Measurements from ENCODE around the gene IGFBP7.
A peak's percentile ranks its signal among the peaks of the same experiment; 100 is the strongest.

The IGFBP7 gene

DNA sequence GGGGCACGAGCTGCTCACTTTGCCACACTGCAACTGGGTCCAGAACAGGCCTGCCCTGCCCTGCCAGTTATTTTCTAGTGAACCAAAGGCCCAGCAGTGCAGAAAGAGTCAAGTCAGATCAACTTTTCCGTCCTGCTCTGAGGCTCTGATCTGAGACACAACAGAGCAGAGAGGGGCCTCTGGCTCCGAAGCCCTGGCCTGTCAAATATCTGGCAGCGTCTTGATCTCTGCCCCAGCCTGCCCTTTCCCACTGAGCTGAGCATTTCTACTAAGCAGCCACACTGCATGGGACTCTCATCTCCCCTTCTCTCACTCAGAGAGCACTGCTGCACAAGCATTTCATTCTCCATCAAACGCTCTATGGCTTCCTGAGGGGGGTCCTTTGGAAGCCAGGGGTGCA is 11.8 kb downstream of the IGFBP7 start:
- Histone ChIP-seq H4K91ac (ENCODE audit: low read depth, low read length, poor library complexity) (no peak overlapping the region), H3K27ac (replicated peaks; ENCODE audit: low read length) (no peak overlapping the region), H4K8ac (ENCODE audit: low read depth, low read length) (no peak overlapping the region), H3K14ac (ENCODE audit: low read length) (no peak overlapping the region), H2AFZ (ENCODE audit: low read length) (peak overlapping the region; percentile 75), H3K18ac (ENCODE audit: low read length) (peak overlapping the region; percentile 22), H3K4me2 (ENCODE audit: insufficient read depth, low read length, poor library complexity, severe bottlenecking) (no peak overlapping the region), H3K4ac (ENCODE audit: low read length) (no peak overlapping the region), H2BK120ac (ENCODE audit: low read depth, low read length) (no peak overlapping the region), H2BK12ac (ENCODE audit: low read length) (no peak overlapping the region), H3K4me3 (ENCODE audit: low read length in 2 of 2) (no peak overlapping the region), H3K36me3 (replicated peaks in 1 of 2; ENCODE audit: control insufficient read depth in 2 of 2, insufficient read depth in 2 of 2, low read length in 2 of 2) (no peaks in the 10 kb centered on the region), H3K27me3 (ENCODE audit: control insufficient read depth in 3 of 3, insufficient read depth in 3 of 3, low read depth in 1 of 3, low read length in 3 of 3) (peaks cover 0 to 2% (median 0%) of the 10 kb centered on the region in 3 experiments), H2BK5ac (ENCODE audit: low read length) (no peak overlapping the region), H3K23ac (ENCODE audit: low read depth, low read length, poor library complexity) (no peak overlapping the region), H3K4me1 (ENCODE audit: control insufficient read depth in 2 of 2, insufficient read depth in 1 of 2, low read depth in 1 of 2, low read length in 2 of 2) (peaks cover 5 to 12% of the 10 kb centered on the region in 2 donors), H3K9ac (ENCODE audit: low read depth, low read length, poor library complexity) (no peak overlapping the region), H2AK5ac (ENCODE audit: low read depth, low read length) (no peak overlapping the region), H3K9me3 (replicated peaks in 1 of 2; ENCODE audit: control insufficient read depth in 2 of 2, insufficient read depth in 1 of 2, low read depth in 1 of 2, low read length in 2 of 2) (no peaks in the 10 kb centered on the region), H3K79me1 (ENCODE audit: low read depth, low read length) (no peaks in the 10 kb centered on the region), H2BK15ac (ENCODE audit: low read length) (no peak overlapping the region)
- WGBS, 2 donors (ENCODE audit: extremely low coverage in 2 of 2, insufficient read length in 2 of 2, insufficient replicate concordance in 1 of 2), result no CpG with 5 or more reads among the region's 5 CpGs
- no peak for DNase-seq (ENCODE audit: low spot score)

DNA sequence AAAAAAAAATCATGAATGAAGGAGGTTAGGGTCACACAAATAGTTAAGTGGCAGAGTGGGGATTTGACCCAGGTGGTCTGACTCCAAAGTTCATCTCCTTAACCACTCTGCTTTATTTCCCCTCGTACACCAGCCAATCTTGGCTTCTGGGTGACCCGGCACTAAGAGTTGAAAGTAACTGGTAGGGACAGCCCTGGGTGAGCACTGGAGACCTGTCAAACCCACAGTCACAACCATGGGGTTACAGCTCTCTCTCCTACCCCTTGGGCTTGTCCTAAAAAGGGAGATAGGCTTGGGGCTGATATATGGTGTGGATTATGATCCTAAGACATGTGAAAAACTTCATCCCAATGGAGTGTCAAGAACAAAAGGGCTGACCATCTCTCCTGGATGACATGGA is 12.5 kb downstream of the IGFBP7 start:
- peaks cover 3 to 12% of the 10 kb centered on the region in 2 donors for H3K4me1 ChIP-seq (ENCODE audit: control insufficient read depth in 2 of 2, insufficient read depth in 1 of 2, low read depth in 1 of 2, low read length in 2 of 2)
- no peak overlapping the region for H3K4ac ChIP-seq (ENCODE audit: low read length)
- DNase-seq (ENCODE audit: low spot score), result no peak
- no peak overlapping the region for H3K27ac ChIP-seq (replicated peaks; ENCODE audit: low read length)
- no peak overlapping the region for H4K8ac ChIP-seq (ENCODE audit: low read depth, low read length)
- no peak overlapping the region for H3K23ac ChIP-seq (ENCODE audit: low read depth, low read length, poor library complexity)
- H3K14ac ChIP-seq (ENCODE audit: low read length), result no peak overlapping the region
- no peak overlapping the region for H2BK120ac ChIP-seq (ENCODE audit: low read depth, low read length)
- H2BK15ac ChIP-seq (ENCODE audit: low read length), result no peak overlapping the region
- H3K4me3 ChIP-seq (ENCODE audit: low read length in 2 of 2), result no peak overlapping the region
- WGBS, 2 donors (ENCODE audit: extremely low coverage in 2 of 2, insufficient read length in 2 of 2, insufficient replicate concordance in 1 of 2), result no CpG with 5 or more reads among the region's 2 CpGs
- no peaks in the 10 kb centered on the region for H3K9me3 ChIP-seq (replicated peaks in 1 of 2; ENCODE audit: control insufficient read depth in 2 of 2, insufficient read depth in 1 of 2, low read depth in 1 of 2, low read length in 2 of 2)
- H3K9ac ChIP-seq (ENCODE audit: low read depth, low read length, poor library complexity), result no peak overlapping the region
- no peaks in the 10 kb centered on the region for H3K79me1 ChIP-seq (ENCODE audit: low read depth, low read length)
- H4K91ac ChIP-seq (ENCODE audit: low read depth, low read length, poor library complexity), result no peak overlapping the region
- H2AK5ac ChIP-seq (ENCODE audit: low read depth, low read length), result no peak overlapping the region
- no peak overlapping the region for H2BK12ac ChIP-seq (ENCODE audit: low read length)
- H2AFZ ChIP-seq (ENCODE audit: low read length), result peak overlapping the region; percentile 75
- H3K18ac ChIP-seq (ENCODE audit: low read length), result no peak overlapping the region
- no peaks in the 10 kb centered on the region for H3K36me3 ChIP-seq (replicated peaks in 1 of 2; ENCODE audit: control insufficient read depth in 2 of 2, insufficient read depth in 2 of 2, low read length in 2 of 2)
- H3K27me3 ChIP-seq (ENCODE audit: control insufficient read depth in 3 of 3, insufficient read depth in 3 of 3, low read depth in 1 of 3, low read length in 3 of 3), result peaks cover 0 to 2% (median 0%) of the 10 kb centered on the region in 3 experiments
- no peak overlapping the region for H3K4me2 ChIP-seq (ENCODE audit: insufficient read depth, low read length, poor library complexity, severe bottlenecking)
- H2BK5ac ChIP-seq (ENCODE audit: low read length), result no peak overlapping the region

DNA sequence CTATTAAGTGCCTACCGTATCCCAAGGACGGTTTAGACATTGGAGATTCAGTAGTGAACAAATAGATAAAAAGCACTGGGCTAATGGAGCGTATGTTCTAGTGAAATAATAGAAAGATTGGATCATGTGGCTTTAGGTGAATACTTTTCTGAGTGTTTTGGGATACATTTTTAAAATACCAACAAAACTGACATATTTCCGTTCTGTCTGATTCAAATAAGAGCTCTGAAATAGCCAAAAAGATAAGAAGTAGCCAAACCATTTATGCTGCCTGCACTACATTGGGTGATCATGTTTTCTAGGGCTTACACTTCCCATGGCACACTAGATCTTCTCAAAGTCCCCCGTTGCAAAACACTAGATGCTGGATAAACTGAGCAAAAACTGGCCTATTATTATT is 14.2 kb downstream of the IGFBP7 start:
- no peak overlapping the region for H2BK120ac ChIP-seq (ENCODE audit: low read depth, low read length)
- H3K23ac ChIP-seq (ENCODE audit: low read depth, low read length, poor library complexity), result no peak overlapping the region
- no peak for DNase-seq (ENCODE audit: low spot score)
- H2AK5ac ChIP-seq (ENCODE audit: low read depth, low read length), result no peak overlapping the region
- H3K27me3 ChIP-seq (ENCODE audit: control insufficient read depth in 3 of 3, insufficient read depth in 3 of 3, low read depth in 1 of 3, low read length in 3 of 3), result peaks cover 0 to 2% (median 0%) of the 10 kb centered on the region in 3 experiments
- peaks cover 3 to 15% of the 10 kb centered on the region in 2 donors for H3K4me1 ChIP-seq (ENCODE audit: control insufficient read depth in 2 of 2, insufficient read depth in 1 of 2, low read depth in 1 of 2, low read length in 2 of 2)
- no peak overlapping the region for H2BK5ac ChIP-seq (ENCODE audit: low read length)
- no peaks in the 10 kb centered on the region for H3K36me3 ChIP-seq (replicated peaks in 1 of 2; ENCODE audit: control insufficient read depth in 2 of 2, insufficient read depth in 2 of 2, low read length in 2 of 2)
- H3K4ac ChIP-seq (ENCODE audit: low read length), result no peak overlapping the region
- no peak overlapping the region for H3K4me3 ChIP-seq (ENCODE audit: low read length in 2 of 2)
- WGBS, 2 donors (ENCODE audit: extremely low coverage in 2 of 2, insufficient read length in 2 of 2, insufficient replicate concordance in 1 of 2), result no CpG with 5 or more reads among the region's 5 CpGs
- no peak overlapping the region for H4K91ac ChIP-seq (ENCODE audit: low read depth, low read length, poor library complexity)
- no peaks in the 10 kb centered on the region for H3K9me3 ChIP-seq (replicated peaks in 1 of 2; ENCODE audit: control insufficient read depth in 2 of 2, insufficient read depth in 1 of 2, low read depth in 1 of 2, low read length in 2 of 2)
- H2BK15ac ChIP-seq (ENCODE audit: low read length), result no peak overlapping the region
- H3K79me1 ChIP-seq (ENCODE audit: low read depth, low read length), result no peaks in the 10 kb centered on the region
- H3K18ac ChIP-seq (ENCODE audit: low read length), result no peak overlapping the region
- no peak overlapping the region for H2AFZ ChIP-seq (ENCODE audit: low read length)
- H2BK12ac ChIP-seq (ENCODE audit: low read length), result no peak overlapping the region
- no peak overlapping the region for H3K9ac ChIP-seq (ENCODE audit: low read depth, low read length, poor library complexity)
- no peak overlapping the region for H3K14ac ChIP-seq (ENCODE audit: low read length)
- H4K8ac ChIP-seq (ENCODE audit: low read depth, low read length), result no peak overlapping the region
- H3K4me2 ChIP-seq (ENCODE audit: insufficient read depth, low read length, poor library complexity, severe bottlenecking), result no peak overlapping the region
- H3K27ac ChIP-seq (replicated peaks; ENCODE audit: low read length), result no peak overlapping the region

DNA sequence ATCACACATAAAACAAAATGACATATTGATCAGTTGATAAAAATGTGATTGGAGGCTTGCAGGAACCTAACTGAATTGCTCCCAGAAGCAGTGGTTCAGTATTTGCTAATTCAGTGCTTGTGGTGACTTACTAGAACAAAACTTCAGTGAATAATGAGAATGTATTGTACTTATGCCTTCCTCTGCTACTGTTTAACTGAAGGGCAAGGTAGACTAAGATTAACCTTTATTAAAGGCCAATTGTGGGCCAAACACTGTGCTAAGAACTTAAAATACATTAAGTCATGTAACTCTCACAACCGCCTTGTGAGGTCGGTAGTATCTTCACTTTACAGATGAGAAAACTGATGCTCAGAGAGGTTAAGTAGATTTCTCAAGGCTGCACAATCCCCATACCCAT is 14.9 kb downstream of the IGFBP7 start:
- no peak overlapping the region for H2BK5ac ChIP-seq (ENCODE audit: low read length)
- no peak for DNase-seq (ENCODE audit: low spot score)
- H3K4me2 ChIP-seq (ENCODE audit: insufficient read depth, low read length, poor library complexity, severe bottlenecking), result no peak overlapping the region
- H2BK15ac ChIP-seq (ENCODE audit: low read length), result no peak overlapping the region
- H2AFZ ChIP-seq (ENCODE audit: low read length), result no peak overlapping the region
- no peaks in the 10 kb centered on the region for H3K9me3 ChIP-seq (replicated peaks in 1 of 2; ENCODE audit: control insufficient read depth in 2 of 2, insufficient read depth in 1 of 2, low read depth in 1 of 2, low read length in 2 of 2)
- H3K36me3 ChIP-seq (replicated peaks in 1 of 2; ENCODE audit: control insufficient read depth in 2 of 2, insufficient read depth in 2 of 2, low read length in 2 of 2), result no peaks in the 10 kb centered on the region
- no peak overlapping the region for H3K18ac ChIP-seq (ENCODE audit: low read length)
- no peaks in the 10 kb centered on the region for H3K79me1 ChIP-seq (ENCODE audit: low read depth, low read length)
- no peak overlapping the region for H3K4ac ChIP-seq (ENCODE audit: low read length)
- no peak overlapping the region for H3K4me3 ChIP-seq (ENCODE audit: low read length in 2 of 2)
- H3K14ac ChIP-seq (ENCODE audit: low read length), result no peak overlapping the region
- no peak overlapping the region for H3K23ac ChIP-seq (ENCODE audit: low read depth, low read length, poor library complexity)
- no peak overlapping the region for H2AK5ac ChIP-seq (ENCODE audit: low read depth, low read length)
- no peak overlapping the region for H2BK120ac ChIP-seq (ENCODE audit: low read depth, low read length)
- peaks cover 3 to 15% of the 10 kb centered on the region in 2 donors for H3K4me1 ChIP-seq (ENCODE audit: control insufficient read depth in 2 of 2, insufficient read depth in 1 of 2, low read depth in 1 of 2, low read length in 2 of 2)
- H2BK12ac ChIP-seq (ENCODE audit: low read length), result no peak overlapping the region
- peaks cover 0 to 2% (median 0%) of the 10 kb centered on the region in 3 experiments for H3K27me3 ChIP-seq (ENCODE audit: control insufficient read depth in 3 of 3, insufficient read depth in 3 of 3, low read depth in 1 of 3, low read length in 3 of 3)
- WGBS, 2 donors (ENCODE audit: extremely low coverage in 2 of 2, insufficient read length in 2 of 2, insufficient replicate concordance in 1 of 2), result no CpG with 5 or more reads among the region's 2 CpGs
- H4K8ac ChIP-seq (ENCODE audit: low read depth, low read length), result no peak overlapping the region
- H3K9ac ChIP-seq (ENCODE audit: low read depth, low read length, poor library complexity), result no peak overlapping the region
- no peak overlapping the region for H3K27ac ChIP-seq (replicated peaks; ENCODE audit: low read length)
- H4K91ac ChIP-seq (ENCODE audit: low read depth, low read length, poor library complexity), result no peak overlapping the region
